Keratinocyte (primary cell): ENCODE measurements around the gene KLF6.

Experiments
- CTCF ChIP-seq, 3 experiments: IDR thresholded peaks in 1 of 3; conservative IDR thresholded peaks in 1 of 3; optimal IDR thresholded peaks in 1 of 3; 2 replicates in 2 of 3; 3 replicates in 1 of 3; pipeline versions ENCODE3 to v1.5.1; 2011; ENCODE audit warnings: low read length in 3 of 3, mild to moderate bottlenecking in 3 of 3, moderate library complexity in 2 of 3, control low read depth in 1 of 3, inconsistent platforms in 1 of 3; ENCODE audit not compliant: insufficient read depth in 2 of 3; ENCODE audit errors: extremely low read depth in 1 of 3
- EZH2 ChIP-seq: IDR thresholded peaks from one replicate; pipeline ENCODE4 v1.6.1; 2012; ENCODE audit warnings: inconsistent platforms, mild to moderate bottlenecking, low read length, moderate library complexity

DNA sequence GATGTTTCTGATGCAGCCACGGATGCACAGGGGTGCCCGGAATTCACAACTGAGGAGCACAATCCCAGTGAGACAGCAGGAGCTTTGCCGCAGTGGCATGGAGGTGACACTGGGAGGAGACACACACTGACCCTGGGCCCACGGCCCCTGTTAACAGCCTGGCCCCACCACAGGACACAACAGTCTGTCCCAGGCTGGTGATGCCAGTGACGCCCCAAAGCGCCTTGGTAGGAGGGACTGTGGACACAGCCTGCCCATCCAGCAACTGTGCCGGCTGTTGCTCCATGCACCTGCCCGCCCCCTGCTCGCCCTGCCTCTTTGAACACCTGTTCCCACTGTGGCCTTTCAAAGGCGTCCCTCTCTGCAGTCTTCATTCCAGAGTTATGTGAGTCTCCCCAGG lies 49.8 kb downstream of the KLF6 start:
- TF ChIP-seq EZH2 (no peak), CTCF (optimal IDR thresholded peaks at IDR 0.05 in 1 of 3, IDR thresholded peaks at IDR 0.05 in 1 of 3, conservative IDR thresholded peaks at IDR 0.05 in 1 of 3; ENCODE audit: extremely low read depth in 1 of 3, insufficient read depth in 2 of 3, low read length in 3 of 3) (no peak)
